Left renal cortex interstitium (tissue), 4 donors: Measurements from ENCODE around the gene FBRSL1. TPM values are rescaled to one million over a fixed set of nuclear protein-coding genes. Genes with fewer than 3 reads are reported as not detected.
"Not testable (repeated sequence)": the region's sequence is repeated elsewhere in the genome, so short reads cannot be mapped to it uniquely, and the experiment has no call there.

Experiments
- DNase-seq, 4 donors: peaks; one replicate each; pipeline ENCODE4 v3.0.0-alpha.2; 2013; ENCODE audit warnings: low read depth in 4 of 4, low spot score in 2 of 4, missing footprints in 1 of 4
- polyA plus RNA-seq, 4 donors: library from polyadenylated mRNA; unstranded; fragments of 120-200 nt; gene quantifications; one replicate each; pipeline ENCODE4 v1.2.1, GENCODE V29; 2013; ENCODE audit not compliant: insufficient read length in 4 of 4

Gene FBRSL1
- polyA plus RNA-seq, 4 donors, result 37.5 to 104 (median 79.8) TPM

DNA sequence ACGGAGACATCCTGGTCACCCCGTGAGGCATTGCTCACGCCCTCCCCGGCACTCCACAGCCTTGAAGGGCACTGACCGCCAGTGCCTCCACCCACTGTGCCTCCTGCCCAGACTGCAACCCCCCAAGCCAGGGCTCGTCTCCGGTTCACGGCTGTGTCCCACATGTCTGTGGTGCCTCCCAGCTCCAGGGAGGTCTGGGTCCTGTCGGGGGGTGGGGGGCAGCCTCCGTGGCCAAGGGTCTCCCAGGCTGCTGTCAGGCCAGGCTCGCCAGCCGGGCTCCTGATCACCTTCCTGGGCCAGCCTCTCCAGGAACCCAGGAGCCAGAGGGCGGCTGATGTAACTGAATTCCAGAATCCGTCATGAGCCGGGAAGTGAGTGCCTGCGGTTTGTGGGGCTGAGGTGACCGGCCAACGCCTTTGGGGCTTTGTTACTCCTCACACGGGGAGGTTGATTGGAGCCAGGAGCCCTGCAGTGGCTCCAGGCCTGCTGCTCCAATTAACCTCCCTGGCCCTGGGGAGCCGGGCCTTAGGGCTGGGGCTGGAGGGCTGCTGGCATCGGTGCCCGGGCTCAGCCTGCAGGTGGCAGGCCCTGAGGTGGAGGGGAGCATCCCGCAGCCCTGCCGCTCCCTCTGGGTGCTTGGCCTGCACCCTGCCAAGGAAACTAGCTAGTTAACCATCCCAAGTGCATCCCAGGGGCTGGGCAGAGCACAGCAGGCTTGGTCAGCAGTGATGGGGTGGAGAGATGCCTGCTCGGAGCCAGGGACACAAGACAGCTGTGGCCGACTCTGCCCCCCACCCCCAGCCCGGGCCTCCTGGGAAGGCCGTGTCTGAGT lies 36.4 kb upstream of the FBRSL1 start:
- DNase-seq, result no peak

DNA sequence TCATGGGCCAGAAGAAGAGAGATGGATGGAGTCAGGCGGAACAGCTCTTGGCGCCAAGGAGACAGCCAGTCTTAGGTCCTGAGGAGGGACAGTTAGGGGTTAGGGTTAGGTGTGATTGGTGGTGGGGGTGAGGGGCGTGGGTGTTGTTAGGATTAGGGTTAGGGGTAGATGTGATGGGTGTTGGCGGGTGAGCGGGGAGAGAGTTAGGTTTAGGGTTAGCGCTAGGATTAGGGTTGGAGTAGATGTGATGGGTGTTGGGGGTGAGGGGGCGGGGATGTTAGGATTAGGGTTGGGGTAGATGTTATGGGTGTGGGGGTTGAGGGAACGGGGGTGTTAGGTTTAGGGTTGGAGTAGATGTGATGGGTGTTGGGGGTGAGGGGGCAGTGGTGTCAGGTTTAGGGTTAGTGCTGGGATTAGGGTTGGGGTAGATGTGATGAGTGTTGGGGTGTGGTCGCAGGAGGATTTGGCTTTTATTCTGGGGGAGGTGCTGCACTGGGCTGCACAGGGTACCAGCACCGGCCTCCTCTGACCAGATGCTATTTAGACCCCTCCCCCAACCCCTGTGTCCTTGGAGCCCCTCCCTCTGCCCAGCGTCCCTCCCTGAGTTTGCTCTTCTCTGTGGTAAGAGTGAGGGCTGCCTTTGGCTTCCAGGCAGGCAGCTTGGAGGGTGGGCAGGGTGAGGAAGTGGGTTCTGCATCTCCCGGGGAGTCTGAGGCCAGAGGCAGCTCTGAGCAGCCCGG lies 35.6 kb upstream of the FBRSL1 start:
- DNase-seq, result no peak

DNA sequence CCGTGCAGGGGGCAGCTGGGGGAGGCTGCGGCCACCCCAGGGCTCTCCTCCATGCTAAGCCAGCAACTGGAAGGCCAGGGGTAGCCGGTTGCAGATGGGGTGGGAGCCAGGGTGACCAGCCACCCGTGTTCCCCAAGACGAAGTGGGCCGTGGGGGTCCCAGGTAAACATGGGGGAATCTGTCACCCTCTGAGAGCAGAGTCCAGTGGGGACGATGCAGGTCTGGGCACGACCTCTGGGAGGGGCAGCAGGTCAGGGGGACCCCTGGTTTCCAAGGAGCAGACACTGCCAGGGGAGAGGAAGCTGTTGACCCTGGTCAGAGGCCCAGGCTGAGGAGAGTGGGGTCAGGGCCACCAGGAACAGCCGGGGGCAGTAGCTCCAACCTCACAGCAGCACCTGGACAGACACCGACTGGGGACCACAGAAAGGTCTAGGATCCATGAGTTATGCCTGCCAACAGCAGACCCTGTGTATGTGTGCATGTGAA lies 35.0 kb upstream of the FBRSL1 start:
- DNase-seq, result no peak

DNA sequence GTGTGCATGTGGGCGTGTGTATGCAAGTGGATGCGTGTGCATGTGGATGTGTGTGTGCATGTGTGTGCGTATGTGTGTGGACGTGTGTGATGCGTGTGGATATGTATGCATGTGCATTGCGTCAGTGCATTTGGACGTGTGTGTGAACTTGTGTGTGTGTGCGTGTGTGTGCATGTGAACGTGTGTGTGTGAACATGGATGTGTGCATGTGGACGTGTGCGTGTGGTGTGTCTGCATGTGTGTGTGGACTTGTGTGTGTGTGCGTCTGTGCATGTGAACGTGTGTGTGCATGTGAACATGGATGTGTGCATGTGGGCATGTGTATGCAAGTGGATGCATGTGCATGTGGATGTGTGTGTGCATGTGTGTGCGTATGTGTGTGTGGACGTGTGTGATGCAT lies 34.4 kb upstream of the FBRSL1 start:
- DNase-seq, result no peak

DNA sequence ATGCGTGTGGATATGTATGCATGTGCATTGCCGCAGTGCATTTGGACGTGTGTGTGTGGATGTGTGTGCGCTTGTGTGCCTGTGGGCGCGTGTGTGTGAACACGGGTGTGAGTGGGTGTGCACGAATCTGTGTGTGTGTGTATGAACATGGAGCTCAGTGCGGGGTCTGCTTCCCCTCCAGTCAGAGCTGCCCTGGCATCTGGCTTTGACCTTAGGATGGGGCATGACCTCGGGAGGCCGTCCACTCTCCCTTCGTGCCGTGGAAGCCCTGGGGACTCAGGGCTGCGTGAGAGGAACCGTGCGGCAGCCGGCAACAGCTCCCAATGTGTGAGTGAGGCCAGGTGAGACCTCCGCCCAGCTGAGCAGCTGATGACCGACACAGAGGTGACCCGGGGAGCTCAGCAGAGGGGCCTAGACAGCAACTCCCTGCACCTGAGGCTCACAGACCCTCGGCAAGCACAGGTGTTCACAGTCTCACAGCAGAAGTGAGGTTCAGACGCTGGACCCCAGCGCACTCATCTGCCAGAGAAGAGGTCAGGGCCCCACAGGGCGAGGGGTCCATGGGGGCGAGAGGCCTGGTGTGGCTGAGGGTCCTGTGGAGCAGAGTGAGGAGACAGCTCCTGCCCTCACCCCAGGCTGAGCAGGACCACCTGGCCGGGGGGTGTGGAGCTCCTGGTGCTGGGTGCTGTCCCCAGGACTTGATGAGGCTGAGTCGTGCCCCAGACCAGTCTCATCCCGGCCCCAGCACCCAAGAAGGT lies 33.6 kb upstream of the FBRSL1 start:
- DNase-seq, result no peak

DNA sequence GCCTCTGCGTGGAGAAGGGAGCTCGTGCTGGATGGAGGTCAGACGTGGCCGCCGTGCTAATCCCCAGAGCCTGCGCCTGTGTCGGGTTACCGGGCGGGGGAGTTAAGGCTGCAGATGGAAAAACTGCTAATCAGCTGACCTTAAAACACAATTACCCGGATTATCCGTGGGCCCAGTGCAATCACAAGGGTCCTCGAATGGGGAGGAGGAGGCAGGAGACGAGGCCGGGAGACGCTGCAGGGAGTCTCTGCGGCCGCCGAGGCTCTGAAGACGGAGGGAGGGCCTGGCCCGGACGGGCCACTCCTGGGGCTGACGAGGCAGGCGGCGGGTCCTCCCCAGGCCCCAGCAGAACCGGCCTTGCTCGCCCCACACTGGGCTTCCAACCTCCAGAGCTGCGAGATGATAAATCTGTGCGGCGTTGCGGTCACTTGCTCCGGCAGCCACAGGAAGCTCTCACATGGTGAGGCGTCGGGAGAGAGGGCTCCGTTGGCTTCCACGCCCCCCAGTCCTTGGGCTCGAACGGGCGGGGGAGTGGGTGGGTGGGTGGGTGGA lies 32.9 kb upstream of the FBRSL1 start:
- DNase-seq, result no peak

DNA sequence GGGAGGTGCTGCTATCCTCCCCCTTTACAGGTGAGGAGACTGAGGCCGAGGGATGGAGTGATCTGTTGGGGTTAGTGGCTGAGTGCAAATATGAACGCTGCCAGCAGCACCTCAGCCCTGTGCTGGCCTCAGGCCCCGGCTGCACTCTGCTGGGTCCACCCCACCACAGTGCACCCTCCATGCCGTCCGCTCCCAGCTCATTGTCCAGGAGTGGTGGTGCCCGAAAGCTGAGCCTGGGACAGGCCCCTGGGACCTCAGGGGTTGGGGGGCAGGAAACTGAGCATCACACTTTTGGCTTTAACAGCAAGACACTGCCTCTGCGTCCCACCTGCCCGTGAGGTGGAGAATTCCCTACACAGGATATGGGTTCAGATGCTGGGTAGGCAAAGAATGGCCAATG lies 31.5 kb upstream of the FBRSL1 start:
- no peak for DNase-seq

DNA sequence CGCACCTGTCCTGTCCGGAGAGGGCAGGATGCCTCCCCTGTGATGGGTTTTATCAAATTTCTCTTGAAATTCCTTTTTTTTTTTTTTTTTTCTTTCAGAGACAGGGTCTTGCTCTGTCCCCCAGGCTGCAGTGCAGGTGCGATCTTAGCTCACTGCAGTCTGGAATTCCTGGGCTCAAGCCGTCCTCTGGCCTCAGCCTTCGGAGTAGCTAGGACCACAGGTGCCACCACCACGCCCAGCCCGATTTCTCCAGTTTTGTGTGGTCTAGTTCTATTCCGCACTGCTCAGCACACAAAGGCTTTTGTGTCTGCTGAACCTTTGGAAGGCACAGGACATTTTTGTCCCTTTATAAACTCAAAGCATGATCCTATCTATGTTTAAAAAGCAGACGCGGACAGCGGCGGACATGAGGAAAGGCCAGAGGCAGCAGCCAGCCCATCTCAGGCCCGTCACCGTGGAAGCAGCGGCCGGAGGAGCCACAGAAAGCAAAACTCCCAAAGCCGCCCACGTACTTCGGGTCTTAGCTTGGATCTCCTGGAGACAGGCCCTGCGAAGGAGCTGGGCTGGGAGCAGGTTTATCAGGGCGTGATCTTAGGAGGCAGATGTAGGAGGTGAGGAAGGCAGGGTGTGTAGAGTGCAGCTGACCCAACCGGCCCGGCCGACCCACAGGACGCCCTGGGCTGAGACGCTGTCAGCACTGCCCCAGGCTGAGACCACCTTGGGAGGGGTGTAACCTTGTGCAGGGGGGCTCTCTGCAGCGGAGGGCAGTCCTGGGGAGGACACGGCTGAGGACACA lies 30.9 kb upstream of the FBRSL1 start:
- no peak for DNase-seq

DNA sequence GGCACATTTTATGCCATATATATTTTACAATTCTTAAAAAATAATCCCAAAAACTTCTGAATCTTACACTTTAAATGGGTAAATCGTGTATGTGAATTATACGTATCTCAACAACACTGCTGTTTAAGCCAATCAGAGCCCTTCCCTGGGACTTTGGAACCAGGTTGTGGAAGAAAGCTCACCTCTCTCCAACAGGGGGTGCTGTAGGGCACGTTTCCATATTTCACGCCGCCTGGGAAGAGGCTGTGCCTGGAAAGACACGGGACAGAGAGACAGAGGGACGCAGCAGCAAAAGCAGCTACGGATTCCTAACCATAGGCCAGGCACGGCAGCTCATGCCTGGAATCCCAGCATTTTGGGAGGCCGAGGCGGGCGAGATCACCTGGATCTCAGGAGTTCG lies 29.4 kb upstream of the FBRSL1 start:
- DNase-seq, result no peak

DNA sequence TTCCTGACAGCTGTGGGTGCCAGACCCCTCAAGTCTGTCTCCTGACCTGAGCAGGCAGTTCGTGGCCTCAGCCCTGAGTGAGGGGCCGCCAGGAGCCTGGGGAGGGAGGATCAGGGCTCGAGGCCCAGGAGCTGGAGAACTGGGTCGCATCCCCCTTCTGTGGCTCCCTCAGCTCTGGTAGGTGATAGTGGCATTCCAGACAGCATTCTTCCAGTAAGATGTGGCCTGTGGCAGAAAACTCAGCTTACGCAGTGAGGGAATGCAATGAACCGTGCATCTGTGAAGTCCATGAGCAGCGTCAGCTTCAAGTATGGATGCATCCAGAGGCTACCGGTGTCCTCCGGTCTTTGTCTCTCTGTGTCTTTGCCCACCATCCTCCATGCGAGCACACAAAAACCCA lies 28.4 kb upstream of the FBRSL1 start:
- DNase-seq, result no peak

DNA sequence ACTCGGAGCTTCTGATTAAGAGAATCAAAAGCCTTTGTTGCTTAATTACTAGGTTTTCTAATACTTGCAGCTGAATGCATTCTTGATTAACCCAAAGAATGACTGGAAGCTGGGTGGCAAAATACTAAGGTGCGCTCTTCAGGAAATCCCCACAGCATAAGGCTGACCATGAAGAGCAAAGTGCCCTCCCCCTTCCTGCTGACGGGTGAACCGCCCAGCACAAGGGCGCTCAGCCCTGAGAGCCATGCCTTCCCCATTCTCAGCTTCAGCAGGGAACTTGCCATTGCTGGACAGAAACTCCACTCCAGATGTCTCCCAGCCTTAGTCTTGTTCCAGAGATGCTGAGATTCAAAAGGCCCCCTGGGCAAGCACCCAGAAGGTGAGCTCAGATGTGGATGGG lies 27.2 kb upstream of the FBRSL1 start:
- DNase-seq, result no peak

DNA sequence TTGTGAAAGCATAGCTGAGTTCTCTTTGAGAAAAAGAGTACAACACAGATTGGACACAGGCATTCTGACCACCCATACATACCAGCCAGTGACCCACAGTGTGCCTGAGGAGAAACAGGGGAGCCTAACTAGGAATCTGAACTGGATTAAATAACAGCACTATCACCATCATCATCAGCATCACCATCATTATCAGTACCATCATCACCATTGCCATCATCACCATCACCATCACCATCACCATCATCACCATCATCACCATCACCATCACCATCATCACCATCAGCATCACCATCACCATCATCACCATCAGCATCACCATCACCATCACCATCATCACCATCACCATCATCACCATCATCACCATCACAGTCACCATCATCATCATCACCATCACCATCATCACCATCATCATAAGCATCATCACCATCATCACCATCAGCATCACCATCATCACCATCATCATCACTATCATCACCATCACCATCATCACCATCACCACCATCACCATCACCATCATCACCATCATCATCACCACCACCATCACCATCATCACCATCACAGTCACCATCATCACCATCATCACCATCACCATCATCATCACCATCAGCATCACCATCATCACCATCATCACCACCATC lies 26.5 kb upstream of the FBRSL1 start:
- not testable (repeated sequence) for DNase-seq

DNA sequence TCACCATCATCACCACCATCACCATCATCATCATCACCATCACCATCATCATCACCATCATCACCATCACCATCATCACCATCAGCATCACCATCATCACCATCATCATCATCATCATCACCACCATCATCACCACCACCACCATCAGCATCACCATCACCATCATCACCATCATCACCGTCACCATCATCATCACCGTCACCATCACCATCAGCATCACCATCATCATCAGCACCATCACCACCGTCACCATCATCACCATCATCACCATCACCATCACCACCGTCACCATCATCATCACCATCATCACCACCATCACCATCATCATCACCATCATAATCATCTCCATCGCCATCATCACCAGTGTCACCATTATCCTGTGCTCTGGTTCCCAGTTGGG lies 25.6 kb upstream of the FBRSL1 start:
- not testable (repeated sequence) for DNase-seq

DNA sequence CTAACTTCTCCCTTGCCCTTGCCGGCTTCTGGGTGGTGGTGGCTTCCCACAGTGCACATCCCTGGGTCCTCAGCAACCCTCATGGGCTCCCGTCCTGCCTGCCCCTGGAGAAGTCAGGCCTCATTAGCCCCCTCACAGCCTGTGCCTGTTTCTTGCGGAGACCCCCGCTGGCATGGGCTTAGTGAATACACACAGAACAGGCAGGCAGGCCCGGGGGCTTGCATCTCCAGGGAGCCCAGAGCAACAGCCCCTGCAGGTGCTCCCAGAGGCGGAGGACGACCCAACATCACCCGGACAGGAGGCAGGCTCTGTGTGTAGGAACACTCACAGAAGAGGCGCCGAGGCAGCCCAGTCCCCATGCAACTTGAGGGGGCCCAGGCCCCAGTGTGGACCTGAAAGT lies 25.1 kb upstream of the FBRSL1 start:
- no peak for DNase-seq

DNA sequence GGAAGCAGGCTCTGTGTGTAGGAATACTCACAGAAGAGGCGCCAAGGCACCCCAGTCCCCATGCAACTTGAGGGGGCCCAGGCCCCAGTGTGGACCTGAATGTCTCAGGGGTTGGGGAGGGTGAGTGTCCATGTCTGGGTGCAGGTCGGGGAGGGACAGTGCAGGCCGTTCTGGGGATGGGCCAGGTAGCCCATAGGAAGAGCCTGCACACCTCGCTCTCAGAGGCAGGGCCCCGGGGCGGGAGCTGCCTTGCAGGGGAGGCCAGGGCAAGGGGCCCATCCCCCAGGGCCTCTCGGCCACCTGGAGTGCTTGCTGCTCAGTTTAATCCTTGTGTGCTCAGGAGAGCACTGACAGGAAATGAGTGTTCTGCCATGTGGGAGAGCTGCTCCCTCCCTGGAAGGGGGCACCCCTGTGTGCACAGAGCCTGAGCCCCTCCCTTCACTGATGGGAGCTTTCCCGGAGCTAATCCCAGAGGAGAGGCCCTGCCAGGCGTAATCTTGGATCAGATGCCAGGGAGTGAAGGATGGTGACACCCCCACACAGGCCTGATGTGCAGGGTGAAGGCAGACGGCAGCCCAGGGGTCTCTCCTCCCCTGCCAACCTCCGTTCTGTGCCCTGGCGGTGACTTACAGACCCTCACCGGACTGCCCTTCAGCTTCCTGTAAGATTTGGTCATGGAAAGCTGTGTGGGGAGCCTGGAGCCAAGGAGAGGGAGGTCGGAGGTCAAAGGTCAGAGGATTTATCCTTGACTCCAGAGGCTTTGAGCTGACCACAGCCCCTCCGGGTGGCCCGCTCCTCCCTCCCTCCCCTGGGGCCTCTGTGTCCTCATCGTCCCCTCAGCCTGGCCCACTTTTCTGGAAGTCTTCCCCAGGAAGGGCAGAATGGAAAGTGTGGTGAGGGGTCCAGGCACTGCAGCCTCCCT lies 24.4 kb upstream of the FBRSL1 start:
- DNase-seq, result no peak

DNA sequence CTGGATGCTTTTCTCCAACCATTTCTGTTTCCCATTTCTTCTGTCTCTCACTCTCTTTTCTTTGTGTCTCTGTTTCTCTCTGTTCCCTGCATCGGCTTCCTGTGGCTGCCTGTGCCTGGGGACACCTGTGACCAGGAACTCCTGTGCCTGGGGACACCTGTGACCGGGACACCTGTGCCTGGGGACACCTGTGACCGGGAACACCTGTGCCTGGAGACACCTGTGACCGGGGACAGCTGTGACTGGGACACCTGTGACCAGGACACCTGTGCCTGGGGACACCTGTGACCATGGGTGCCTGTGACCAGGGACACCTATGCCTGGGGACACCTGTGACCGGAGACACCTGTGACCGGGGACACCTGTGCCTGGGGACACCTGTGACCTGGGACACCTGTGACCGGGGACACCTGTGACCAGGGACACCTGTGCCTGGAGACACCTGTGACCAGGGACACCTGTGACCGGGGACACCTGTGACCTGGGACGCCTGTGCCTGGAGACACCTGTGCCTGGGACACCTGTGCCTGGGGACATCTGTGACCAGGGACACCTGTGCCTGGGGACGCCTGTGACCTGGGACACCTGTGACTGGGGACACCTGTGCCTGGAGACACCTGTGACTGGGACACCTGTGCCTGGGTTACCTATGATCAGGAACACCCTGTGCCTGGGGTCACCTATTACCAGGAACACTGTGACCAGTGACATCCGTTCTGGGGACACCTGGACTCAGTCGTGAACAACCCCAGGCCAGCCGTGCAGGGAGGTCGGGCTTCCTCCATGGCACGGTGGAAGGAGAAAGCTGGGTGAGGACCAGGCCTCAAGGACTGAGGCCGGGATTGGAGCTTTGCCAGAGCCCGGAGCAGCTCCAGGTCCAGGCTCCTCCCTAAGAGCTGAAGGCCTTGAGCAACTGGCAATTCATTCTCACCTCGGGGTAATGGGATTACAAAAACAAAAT lies 23.4 kb upstream of the FBRSL1 start:
- DNase-seq, result no peak

DNA sequence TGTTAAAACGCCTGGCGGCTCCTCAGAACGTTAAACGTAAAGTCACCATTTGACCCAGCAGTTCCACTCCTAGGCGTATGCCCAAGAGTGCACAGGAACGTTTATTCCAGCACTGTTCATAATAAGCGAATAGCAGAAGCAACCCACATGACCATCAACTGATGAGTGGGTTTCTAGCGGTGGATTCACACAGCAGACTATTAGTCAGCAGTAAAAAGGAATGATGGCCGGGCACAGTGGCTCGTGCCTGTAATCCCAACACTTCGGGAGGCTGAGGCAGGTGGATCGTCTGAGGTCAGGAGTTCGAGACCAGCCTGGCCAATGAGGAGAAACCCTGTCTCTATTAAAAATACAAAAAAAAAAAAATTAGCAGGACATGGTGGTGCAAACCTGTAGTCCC lies 22.4 kb upstream of the FBRSL1 start:
- no peak for DNase-seq
